TTC549 (cell line): ENCODE results near the gene ESRRG.

Source experiments
- FAIRE-seq: peaks from 2 replicates; lab custom pipeline; 2012; peaks lifted over from hg19 to GRCh38; lab: Jason Lieb, UNC

The ESRRG gene

DNA sequence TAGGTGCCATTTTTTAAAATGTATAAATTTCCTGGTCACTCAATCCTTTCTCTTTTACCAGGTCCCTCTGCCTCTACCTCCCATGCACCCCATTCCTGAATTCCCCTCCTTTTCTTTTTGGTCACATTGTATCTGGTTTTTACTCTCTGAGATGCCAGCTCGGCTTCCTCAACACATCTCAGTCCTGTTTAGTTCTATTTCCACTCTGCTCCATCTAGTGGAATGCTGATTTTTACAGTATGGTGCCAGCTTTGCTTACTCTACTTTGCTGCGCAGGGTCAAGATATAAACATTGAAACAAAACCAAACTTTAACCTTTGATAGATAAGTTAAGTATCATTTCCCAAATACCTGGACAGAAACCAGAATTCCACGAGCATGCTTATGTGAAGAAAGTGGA lies 96.0 kb downstream of the ESRRG start:
- FAIRE-seq: no peak

DNA sequence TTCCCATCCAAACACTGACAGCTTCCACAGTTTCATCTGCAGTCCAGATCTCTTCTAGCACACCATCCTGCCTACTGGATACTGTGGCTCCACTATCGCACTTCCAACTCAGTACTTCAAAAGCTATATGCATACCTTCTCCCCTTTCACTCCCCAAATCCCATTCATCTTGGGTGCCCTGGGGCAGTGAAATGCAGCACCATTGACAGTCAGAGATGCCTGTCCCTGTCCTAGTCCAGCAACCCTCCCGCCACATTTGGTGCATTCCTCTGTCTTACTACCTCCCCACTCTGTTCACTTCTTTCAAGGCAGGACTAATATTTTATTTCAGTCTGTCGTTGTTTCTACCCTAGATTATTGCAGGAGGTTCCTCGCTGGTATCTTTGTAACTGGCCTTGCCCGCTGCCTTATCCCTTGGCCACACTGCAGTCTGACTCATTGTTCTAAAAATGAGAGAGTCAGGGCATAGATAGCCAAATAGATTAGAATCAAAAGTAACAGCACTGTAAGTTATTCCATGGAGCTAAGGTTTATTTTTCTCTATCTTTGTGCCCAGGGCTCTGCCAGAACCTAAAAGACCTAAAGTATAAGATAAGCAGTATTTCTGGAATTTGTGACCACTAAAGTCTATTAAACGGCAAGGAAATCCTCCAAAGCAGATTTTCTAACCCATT lies 96.7 kb downstream of the ESRRG start:
- FAIRE-seq: no peak

GRCh38 chr1:216621536-216621935 lies 101.7 kb downstream of the ESRRG start:
- no peak for FAIRE-seq

DNA sequence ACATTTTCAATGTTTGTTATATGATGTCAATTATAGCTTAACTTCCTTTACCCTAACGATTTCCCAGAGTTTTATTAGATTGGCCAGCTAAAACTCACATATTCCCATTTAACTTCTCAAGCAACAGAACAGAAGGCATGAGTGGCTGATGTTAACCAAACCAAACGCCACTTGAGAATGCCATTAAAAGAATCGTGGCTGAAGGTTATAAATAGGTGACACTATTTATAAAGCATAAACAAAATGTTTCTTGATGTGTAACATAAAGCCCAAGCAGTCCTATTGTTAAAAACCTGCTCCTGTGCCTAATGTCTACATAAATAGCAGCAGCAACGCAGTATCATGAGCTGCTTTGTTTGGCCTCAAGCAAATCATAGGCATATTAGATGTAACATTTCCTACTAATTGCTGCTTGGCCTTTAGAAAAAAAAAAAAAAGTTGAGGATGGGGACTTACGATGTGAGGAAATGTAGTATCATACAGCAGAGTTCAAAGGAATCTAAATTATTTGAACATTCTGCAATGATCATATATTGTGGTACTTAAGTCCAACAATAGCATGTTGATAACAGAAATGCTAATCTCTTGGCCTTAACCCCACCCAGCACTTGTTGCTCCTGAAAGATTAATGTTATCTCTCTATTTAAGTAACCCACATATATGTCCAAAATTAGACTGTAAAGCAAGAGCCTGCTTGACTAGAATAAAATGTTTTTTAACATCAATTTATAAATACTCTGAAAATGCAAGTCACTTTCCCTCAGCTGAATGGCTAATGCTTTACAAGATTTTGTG lies 106.0 kb downstream of the ESRRG start:
- no peak for FAIRE-seq

- FAIRE-seq: no peak
Observed at GRCh38 chr1:216616425-216616824, 106.8 kb downstream of the ESRRG start.

DNA sequence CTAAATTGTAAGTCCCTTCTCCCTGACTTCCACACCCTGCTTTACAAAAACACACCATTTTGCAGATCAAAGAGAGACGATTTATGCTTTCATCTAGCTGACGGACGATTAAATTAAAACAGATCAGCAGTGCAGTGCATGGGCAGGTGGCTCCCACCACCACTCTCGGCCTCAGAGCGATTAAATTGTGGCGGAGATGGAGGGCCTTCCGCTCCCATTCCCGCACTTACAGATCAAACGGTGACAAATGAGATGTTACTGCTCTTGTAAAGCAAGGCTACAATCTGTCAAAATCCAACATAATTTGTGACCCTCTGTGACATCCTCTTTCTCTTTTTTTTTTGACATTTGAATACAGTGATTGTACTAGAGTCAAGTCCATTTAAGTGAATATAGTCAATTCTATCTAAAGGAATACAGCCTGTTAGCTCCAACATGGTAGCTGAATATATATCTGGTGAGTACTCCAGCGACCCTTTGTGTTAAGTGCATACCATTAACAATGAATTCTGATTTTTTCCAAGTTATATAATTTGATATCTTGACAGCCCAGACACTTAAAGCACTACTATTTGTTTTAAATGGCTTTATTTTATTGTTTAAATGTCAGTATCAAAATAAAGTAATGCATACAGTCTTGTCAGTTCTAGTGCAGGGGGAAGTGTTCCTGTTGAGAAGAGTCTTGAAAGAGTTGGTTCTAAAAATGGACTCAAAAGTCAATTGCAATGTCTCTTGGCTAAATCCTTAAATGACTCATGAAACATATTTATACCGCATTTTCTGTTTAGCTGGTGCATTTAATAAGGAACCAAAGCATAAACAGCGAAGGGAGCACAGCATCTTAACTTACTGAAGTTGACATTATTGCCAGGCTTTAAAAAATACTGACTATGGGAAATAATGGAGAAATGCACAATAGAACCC lies 109.0 kb downstream of the ESRRG start:
- FAIRE-seq: no peak

- FAIRE-seq: no peak
Observed at GRCh38 chr1:216612291-216612690, 110.9 kb downstream of the ESRRG start.

- FAIRE-seq: no peak
Observed at GRCh38 chr1:216607067-216607697, 116.0 kb downstream of the ESRRG start.

- FAIRE-seq: no peak
Observed at GRCh38 chr1:216606047-216606637, 117.1 kb downstream of the ESRRG start.

DNA sequence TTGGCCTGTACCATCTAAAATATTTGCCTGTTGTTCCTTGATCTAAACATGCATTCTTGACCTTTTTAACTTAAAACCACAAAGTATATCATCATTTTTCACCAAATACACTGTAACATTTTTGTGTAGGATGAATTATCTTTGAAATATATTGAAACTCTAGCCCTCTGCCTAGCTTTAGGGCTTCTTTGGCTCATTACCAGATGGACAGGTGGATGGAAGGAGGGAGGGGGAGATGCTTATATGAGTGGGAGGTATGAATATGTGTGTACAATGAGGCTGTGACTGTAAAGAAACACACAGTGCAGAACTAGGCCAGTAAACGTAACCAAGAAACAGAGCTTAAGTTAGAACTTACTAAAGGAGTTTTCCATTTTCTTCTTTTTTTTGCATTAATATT lies 118.5 kb downstream of the ESRRG start:
- no peak for FAIRE-seq

- no peak for FAIRE-seq
Observed at GRCh38 chr1:216600730-216601609, 122.3 kb downstream of the ESRRG start.

DNA sequence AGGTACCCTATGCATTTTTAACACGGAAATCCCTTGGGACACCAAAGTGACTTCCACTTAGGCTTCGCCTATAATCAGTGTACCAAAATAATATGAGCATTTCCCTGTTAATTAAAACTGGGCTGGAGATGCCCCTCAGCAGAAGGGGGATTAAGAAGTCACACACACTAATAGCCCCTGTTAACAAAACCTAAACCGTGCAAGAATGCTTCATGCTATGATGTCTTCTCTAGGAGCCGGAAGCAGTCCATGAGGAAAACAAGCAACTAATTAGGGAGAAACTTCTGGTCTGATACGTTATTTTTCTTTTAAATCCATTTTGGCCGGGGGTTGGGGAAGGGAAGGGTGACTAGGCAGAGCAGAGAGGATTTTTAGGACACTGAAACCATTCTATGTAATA lies 123.4 kb downstream of the ESRRG start:
- FAIRE-seq: no peak

DNA sequence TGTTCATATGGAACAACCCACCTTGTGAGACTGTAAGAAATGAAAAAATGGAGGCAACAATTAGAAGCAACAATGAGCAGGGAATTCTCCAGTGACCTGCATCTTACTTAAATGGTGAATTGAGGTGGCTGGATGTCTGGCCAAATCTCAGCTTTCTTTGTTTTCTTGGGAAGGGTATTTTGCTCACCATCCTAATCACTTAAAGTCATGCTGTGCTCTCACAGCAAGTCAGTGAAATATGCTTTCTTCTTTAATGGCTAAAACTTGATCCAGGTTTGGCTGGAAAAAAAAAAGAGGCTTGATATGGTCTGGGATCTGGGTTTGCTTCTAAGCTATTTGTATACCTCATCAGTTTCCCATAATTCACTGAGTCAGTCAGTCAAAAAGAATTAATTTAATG lies 124.8 kb downstream of the ESRRG start:
- FAIRE-seq: no peak

GRCh38 chr1:216596281-216596862 lies 126.9 kb downstream of the ESRRG start:
- FAIRE-seq: no peak

DNA sequence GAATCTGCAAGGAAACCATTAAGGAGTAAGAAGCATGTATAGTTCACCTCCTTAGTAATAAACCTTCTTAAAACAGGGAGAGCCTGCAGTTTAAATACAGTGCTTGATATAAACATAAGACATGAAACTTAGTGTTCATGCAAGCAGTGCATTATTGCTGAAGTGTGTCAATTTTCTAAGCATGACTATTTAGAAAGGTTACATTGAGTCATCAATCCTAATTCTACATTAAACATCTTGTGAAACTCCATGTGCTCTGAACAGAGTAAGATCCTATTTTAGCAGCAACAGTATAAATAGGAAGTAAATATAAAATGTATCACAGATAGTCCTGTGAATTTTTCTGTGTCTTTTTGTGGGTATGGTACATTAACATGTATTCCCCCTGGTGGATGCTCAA lies 135.5 kb downstream of the ESRRG start:
- FAIRE-seq: no peak

DNA sequence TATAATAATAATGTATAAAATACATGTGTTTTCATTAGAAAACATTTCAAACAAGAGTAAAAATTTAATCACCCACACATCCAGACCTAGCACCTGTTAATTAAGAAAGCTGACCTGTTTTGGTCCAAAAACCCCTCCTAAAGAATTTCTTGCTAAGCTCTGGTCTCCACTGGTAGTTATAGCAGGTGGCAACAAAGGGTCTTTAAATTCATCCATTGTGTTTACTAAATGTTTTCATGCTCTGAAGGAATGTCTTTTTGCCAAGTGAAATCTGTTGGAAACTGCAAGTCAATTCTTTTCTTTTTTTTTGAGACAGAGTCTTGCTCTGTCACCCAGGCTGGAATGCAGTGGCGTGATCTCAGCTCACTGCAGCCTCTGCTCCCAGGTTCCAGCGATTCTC lies 141.1 kb downstream of the ESRRG start:
- no peak for FAIRE-seq

DNA sequence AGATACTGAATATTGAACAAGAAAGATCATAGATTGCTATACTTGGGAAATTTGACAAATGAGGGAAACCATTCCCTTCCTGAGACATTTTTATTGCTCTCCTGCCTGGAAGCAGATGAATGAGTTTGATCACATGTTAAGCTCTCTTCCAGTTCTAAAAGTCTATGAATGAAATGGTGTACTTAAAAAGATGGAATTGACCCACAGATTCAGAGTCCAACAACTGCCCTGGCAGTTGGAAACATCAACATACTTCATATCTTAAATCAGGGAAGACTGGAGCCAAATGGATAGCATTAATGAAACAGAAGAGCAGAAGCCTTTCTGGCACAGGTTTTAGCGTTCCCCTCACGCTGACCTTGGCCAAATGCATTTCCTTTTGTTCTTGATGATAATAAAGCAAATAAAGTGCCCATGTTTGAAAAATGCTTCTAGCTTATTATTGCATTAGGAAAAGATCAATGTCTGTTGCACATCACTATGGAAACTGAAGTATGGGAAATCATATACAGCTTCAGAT lies 142.6 kb downstream of the ESRRG start:
- FAIRE-seq: no peak

DNA sequence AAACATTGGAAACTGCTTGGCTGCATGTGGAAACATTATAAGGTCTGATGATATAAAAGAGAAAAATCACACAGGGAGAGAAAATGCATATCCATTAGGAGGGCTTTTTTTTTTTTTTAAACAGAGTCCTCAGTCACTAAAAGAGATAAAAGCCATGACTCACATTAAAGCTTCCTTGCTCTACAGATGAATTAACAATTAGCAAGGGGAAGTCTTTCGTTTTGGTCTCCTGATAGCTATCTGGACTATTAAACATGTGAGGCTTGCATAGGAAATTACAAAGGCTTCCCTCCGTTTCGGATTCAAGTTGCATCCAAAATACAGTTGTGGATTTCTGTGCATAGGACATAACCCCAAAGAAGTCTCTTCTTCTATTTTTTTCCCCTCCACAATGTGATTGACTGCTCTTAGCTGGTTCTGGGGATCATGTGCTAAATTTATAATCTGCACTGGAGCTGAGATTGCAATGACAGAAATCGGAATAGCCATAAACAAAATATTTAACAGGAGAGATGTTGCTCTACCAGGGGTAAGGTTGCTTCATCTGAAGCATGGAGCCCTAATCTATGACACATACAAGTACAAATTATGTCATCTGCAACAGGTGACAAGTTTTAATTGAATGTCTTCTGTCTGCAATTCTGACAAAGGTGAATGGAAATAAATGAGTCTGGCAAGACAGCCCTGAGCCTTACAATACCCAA lies 146.8 kb downstream of the ESRRG start:
- FAIRE-seq: no peak

DNA sequence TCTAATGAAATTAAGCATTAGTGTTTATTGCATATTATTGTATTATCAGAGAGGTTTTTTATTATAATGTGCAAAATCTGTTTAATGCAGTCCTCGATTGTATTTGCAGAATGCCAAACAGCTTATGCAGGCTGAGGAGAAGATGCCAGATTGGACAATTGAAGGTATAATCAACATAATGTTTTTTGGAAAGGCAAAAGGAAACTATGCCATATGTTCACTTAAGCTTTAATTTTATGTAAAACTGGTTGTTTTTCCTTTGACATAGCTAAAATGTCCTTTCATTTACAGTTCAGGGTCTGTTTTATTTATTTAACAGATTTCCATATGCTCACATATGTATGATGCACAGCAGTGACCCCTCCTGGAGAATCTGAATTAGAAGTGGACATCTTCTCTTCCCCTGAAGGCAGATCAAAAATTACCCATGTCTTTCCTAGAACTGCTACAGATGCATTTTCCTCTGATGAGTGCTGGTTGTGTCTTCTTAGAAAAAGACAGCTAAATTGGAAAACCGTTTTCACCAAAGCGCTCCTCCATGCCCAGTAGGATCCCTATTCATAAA lies 156.5 kb downstream of the ESRRG start:
- FAIRE-seq: peak; percentile 15
